Upper lobe of left lung (tissue), 6 donors: ENCODE measurements around the gene FAM9B. TPM values are rescaled to one million over a fixed set of nuclear protein-coding genes. Genes with fewer than 3 reads are reported as not detected.

ENCODE experiments used
- ATAC-seq, 2 donors: fragments of 200-7000 bp; cut with Tn5 transposase; one replicate each; pipeline ENCODE4 v1.9.1; 2022; ENCODE audit warnings: mild to moderate bottlenecking in 2 of 2, moderate library complexity in 2 of 2; ENCODE audit not compliant: low FRiP score in 2 of 2
- DNase-seq, 2 donors: peaks; one replicate each; pipeline ENCODE4 v3.0.0-alpha.2; 2019 to 2020
- H3K27ac ChIP-seq, 4 donors: fragments of 200-600 bp; sonication (generic); one replicate each; pipeline ENCODE4 v1.5.1; 2016 to 2019
- H3K27me3 ChIP-seq, 4 donors: fragments of 200-600 bp; sonication (generic); one replicate each; pipeline ENCODE4 v1.5.1; 2017 to 2019
- H3K36me3 ChIP-seq, 4 donors: fragments of 200-600 bp; sonication (generic); one replicate each; pipeline ENCODE4 v1.5.1; 2016 to 2019
- H3K4me1 ChIP-seq, 4 donors: fragments of 200-600 bp; sonication (generic); one replicate each; pipeline ENCODE4 v1.5.1; 2018 to 2019
- H3K4me3 ChIP-seq, 4 donors: fragments of 200-600 bp; sonication (generic); one replicate each; pipeline ENCODE4 v1.5.1; 2017 to 2019; ENCODE audit warnings: mild to moderate bottlenecking in 2 of 4, moderate library complexity in 1 of 4
- H3K9me3 ChIP-seq, 4 donors: fragments of 200-600 bp; sonication (generic); one replicate each; pipeline ENCODE4 v1.5.1; 2018 to 2019
- EP300 ChIP-seq, 4 donors: sonication (generic); formaldehyde crosslinking; IDR thresholded peaks; one replicate each; pipeline ENCODE4 v1.5.1; 2017; ENCODE audit warnings: antibody characterized with exemption in 4 of 4, control low read depth in 2 of 4
- POLR2A ChIP-seq, 4 donors: fragments of 450-650 bp; IDR thresholded peaks; one replicate each; pipeline ENCODE4 v1.5.1; 2016 to 2017; ENCODE audit warnings: antibody characterized with exemption in 4 of 4, mild to moderate bottlenecking in 2 of 4
- POLR2AphosphoS5 ChIP-seq, 2 donors: sonication (generic); formaldehyde crosslinking; IDR thresholded peaks; one replicate each; pipeline ENCODE4 v1.5.1; 2017; ENCODE audit warnings: antibody characterized with exemption in 2 of 2
- WGBS, 2 donors: methylation state at CpG; one replicate each; pipeline ENCODE4 v1.1.5; 2017 to 2018; 5-methylcytosine and 5-hydroxymethylcytosine counted together
- total RNA-seq, 6 donors: library from RNA; depleted of rRNA in 4 of 6; stranded (reverse); fragments of >200 nt in 4 of 6; gene quantifications; one replicate each; pipeline versions ENCODE4 v1.1.0 to v1.2.1, GENCODE V29; 2016 to 2021
- TF ChIP-seq, protein P1 (sequence below), 6 experiments: fragments of 450-650 bp in 4 of 6; fragments of 200-600 bp in 2 of 6; sonication (generic) in 2 of 6; IDR thresholded peaks; one replicate each; pipeline ENCODE4 v1.5.1; 2016 to 2019; ENCODE audit warnings: antibody characterized with exemption in 6 of 6
- donor health status: DM: no; HTN: no; CAD: no; lungs with moderate emphysema.
- donor health status: DM: no; HTN: yes; CAD: no; lungs with severe emphysema.

The FAM9B gene
- total RNA-seq, 6 donors from 2014 or later = 0.37 to 0.51 TPM; not detected in 4

DNA sequence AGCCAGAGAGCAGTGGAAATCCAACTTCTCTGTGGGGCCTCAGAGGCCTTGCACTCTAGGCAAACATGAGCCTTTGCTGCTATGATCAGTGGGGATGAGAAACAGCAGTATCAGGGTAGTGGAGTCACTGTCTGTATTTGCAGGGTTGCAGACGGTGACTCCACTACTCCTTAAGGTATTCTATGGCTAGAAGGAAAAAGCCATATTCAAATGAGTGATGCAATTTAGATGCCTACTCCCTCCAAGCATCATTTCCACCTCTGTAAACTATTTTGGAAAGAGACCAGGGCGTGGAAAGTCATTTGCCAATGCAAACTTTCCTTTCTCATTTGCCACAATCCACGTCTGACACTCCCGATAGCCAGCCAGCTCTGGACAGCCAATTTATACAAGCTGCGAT, 35.6 kb upstream of the FAM9B start:
- H3K36me3 ChIP-seq = no peaks in the 10 kb centered on the region
- TF ChIP-seq POLR2A (IDR thresholded peaks at IDR 0.05) (no peak), EP300 (IDR thresholded peaks at IDR 0.05) (no peak), POLR2AphosphoS5 (IDR thresholded peaks at IDR 0.05) (no peak)
- TF ChIP-seq, protein P1, sequence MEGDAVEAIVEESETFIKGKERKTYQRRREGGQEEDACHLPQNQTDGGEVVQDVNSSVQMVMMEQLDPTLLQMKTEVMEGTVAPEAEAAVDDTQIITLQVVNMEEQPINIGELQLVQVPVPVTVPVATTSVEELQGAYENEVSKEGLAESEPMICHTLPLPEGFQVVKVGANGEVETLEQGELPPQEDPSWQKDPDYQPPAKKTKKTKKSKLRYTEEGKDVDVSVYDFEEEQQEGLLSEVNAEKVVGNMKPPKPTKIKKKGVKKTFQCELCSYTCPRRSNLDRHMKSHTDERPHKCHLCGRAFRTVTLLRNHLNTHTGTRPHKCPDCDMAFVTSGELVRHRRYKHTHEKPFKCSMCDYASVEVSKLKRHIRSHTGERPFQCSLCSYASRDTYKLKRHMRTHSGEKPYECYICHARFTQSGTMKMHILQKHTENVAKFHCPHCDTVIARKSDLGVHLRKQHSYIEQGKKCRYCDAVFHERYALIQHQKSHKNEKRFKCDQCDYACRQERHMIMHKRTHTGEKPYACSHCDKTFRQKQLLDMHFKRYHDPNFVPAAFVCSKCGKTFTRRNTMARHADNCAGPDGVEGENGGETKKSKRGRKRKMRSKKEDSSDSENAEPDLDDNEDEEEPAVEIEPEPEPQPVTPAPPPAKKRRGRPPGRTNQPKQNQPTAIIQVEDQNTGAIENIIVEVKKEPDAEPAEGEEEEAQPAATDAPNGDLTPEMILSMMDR (IDR thresholded peaks at IDR 0.05) = no peak
- 74 to 79% methylated on average over 5 of the region's 5 CpGs for WGBS, 2 donors
- H3K4me3 ChIP-seq = no peak overlapping the region
- DNase-seq (no peak), ATAC-seq (no peak)
- no peaks in the 10 kb centered on the region for H3K4me1 ChIP-seq
- no peak overlapping the region for H3K27ac ChIP-seq
- no peaks in the 10 kb centered on the region for H3K27me3 ChIP-seq
- no peaks in the 10 kb centered on the region for H3K9me3 ChIP-seq

DNA sequence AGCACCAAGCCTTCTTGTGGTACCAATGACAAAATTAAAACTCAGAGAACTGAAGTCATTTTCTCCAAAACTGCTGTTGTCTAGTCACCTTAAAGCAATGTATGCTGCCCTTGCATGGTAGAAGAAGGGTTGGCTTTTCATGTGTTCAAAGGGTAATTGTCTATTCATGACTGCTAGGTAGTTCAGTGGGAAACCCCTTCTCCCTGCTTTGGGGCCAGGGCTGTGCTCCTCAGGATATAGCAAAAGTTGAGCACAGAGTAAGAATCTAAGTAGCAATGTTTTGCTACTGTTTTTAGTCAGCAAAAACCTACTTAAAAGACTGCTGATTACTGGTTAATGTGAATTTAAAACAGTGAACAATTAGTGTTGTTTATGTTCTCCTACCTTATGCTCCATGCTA, 30.8 kb upstream of the FAM9B start:
- no peak for ATAC-seq
- Histone ChIP-seq H3K27me3 (no peaks in the 10 kb centered on the region), H3K36me3 (no peaks in the 10 kb centered on the region), H3K9me3 (no peaks in the 10 kb centered on the region), H3K4me3 (no peak overlapping the region), H3K27ac (no peak overlapping the region), H3K4me1 (no peaks in the 10 kb centered on the region)
- DNase-seq = no peak
- TF ChIP-seq POLR2A (IDR thresholded peaks at IDR 0.05) (no peak), POLR2AphosphoS5 (IDR thresholded peaks at IDR 0.05) (no peak), EP300 (IDR thresholded peaks at IDR 0.05) (no peak)
- TF ChIP-seq, protein P1 (IDR thresholded peaks at IDR 0.05) = no peak

DNA sequence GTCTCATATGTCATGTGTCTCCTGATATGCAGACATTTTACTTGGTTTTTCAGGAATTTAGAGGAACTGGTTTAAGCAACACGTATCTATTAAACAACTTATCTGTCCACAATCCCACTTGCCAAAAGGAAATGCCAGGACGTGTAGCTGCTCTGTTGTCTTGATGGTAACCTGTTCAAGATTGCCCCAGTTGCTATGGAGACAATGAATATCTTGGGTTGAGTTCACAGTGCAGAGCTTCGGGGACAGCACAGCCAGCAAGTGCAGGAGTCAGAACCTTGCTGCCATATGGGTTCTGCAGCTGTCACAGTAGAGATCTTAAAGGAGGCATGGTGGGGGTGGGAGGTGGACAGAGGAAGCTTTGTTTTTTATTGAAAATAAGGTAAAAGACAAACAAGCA, 28.7 kb upstream of the FAM9B start:
- WGBS, 2 donors = 43 to 65% methylated on average over 2 to 3 of the region's 3 CpGs
- Histone ChIP-seq H3K27ac (no peak overlapping the region), H3K27me3 (no peaks in the 10 kb centered on the region), H3K4me1 (no peaks in the 10 kb centered on the region), H3K9me3 (no peaks in the 10 kb centered on the region), H3K4me3 (no peak overlapping the region), H3K36me3 (no peaks in the 10 kb centered on the region)
- TF ChIP-seq, protein P1 (IDR thresholded peaks at IDR 0.05) = no peak
- TF ChIP-seq POLR2AphosphoS5 (IDR thresholded peaks at IDR 0.05) (no peak), EP300 (IDR thresholded peaks at IDR 0.05) (no peak), POLR2A (IDR thresholded peaks at IDR 0.05) (no peak)
- DNase-seq (no peak), ATAC-seq (no peak)

DNA sequence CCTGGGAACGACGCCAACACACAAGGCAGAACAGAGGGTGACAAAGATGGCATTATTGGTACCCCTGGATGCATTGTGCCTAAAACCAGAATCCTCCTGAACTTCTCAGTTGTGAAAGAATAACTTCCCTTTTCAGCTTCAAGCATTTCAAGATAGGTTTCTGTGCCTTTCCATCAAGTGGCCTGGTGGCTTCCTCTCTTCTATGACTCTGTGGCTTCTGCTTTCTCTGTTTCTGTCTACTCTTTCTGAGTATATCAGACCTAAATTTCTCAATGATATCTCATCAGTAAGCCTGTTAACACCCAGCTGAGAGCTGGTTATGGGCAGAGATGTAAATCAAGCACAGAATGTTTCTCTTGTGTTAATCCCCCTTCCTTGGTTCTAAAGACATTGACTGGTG, 21.4 kb upstream of the FAM9B start:
- Histone ChIP-seq H3K4me3 (no peak overlapping the region), H3K36me3 (no peaks in the 10 kb centered on the region), H3K27ac (no peak overlapping the region), H3K4me1 (no peaks in the 10 kb centered on the region), H3K9me3 (no peaks in the 10 kb centered on the region), H3K27me3 (no peaks in the 10 kb centered on the region)
- TF ChIP-seq, protein P1 (IDR thresholded peaks at IDR 0.05) = no peak
- TF ChIP-seq EP300 (IDR thresholded peaks at IDR 0.05) (no peak), POLR2AphosphoS5 (IDR thresholded peaks at IDR 0.05) (no peak), POLR2A (IDR thresholded peaks at IDR 0.05) (no peak)
- DNase-seq = no peak
- 65 to 78% methylated on average over 2 of the region's 2 CpGs for WGBS, 2 donors
- ATAC-seq = no peak

DNA sequence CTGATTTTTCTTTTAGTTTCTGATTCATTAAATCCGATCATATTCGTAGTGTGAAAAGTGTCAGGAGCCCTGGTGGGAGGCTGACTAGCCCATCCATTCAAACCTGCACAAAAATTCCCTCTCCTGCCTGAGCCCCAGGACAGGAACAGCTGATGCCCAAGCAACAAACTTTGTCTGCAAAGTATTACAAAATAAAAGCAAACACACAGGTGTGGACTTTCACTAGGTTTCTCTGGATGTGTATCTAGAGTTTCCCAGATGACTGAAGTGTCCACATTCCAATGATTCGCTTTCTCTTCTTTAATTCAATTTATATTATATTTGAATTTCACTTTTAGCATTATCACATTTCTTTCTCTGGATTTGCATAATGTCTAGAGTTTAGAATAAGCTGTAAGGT, 18.2 kb upstream of the FAM9B start:
- Histone ChIP-seq H3K27ac (no peak overlapping the region), H3K9me3 (no peaks in the 10 kb centered on the region), H3K27me3 (no peaks in the 10 kb centered on the region), H3K4me3 (no peak overlapping the region), H3K4me1 (no peaks in the 10 kb centered on the region), H3K36me3 (no peaks in the 10 kb centered on the region)
- ATAC-seq = no peak
- WGBS, 2 donors = 77 to 97% methylated on average over 3 of the region's 3 CpGs
- DNase-seq = no peak
- TF ChIP-seq POLR2A (IDR thresholded peaks at IDR 0.05) (no peak), EP300 (IDR thresholded peaks at IDR 0.05) (no peak), POLR2AphosphoS5 (IDR thresholded peaks at IDR 0.05) (no peak)
- TF ChIP-seq, protein P1 (IDR thresholded peaks at IDR 0.05) = no peak
